Regular cardiac myocyte (primary cell): ENCODE data around the gene FAM222A. TPM values are rescaled to one million over a fixed set of nuclear protein-coding genes. Genes with fewer than 3 reads are reported as not detected.

Source experiments
- total RNA-seq: library from RNA; depleted of rRNA; stranded (reverse); fragments of >200 nt; gene quantifications from 2 replicates; pipeline ENCODE4 v1.2.3, GENCODE V29; 2014

FAM222A gene
- total RNA-seq = under 0.01 and 0.38 TPM in 2 replicates

GRCh38 chr12:109713187-109714070 is at the start of gene FAM222A:
FAM222A (plus strand) TSS chr12:109713825; CDS start chr12:109744147, 30,322 bp downstream.

Other genes with a start within 250 kb of the FAM222A start
- gene KCTD10, start 236.5 kb upstream of the FAM222A start, total RNA-seq = 49.3 and 73.8 TPM in 2 replicates
- 43.4 and 46.4 TPM in 2 replicates for gene UBE3B, start 236.2 kb upstream of the FAM222A start, total RNA-seq
- gene MMAB, start 140.3 kb upstream of the FAM222A start, total RNA-seq = 15.8 and 19.2 TPM in 2 replicates
- gene MVK, start 140.0 kb upstream of the FAM222A start, total RNA-seq = 7.3 and 14.0 TPM in 2 replicates
- gene TRPV4, start 119.6 kb downstream of the FAM222A start, total RNA-seq = 1.2 and 1.7 TPM in 2 replicates
- gene GLTP, start 166.7 kb downstream of the FAM222A start, total RNA-seq = 78.9 and 80.7 TPM in 2 replicates
- gene TCHP, start 186.4 kb downstream of the FAM222A start, total RNA-seq = 8.2 and 11.3 TPM in 2 replicates